Fibroblast of skin of right biceps (primary cell): ENCODE data around the gene RASD1.
A peak's percentile ranks its signal among the peaks of the same experiment; 100 is the strongest.
"Not testable (repeated sequence)": the region's sequence is repeated elsewhere in the genome, so short reads cannot be mapped to it uniquely, and the experiment has no call there.

Experiments used
- DNase-seq: peaks from one replicate; pipeline ENCODE4 v3.0.0-alpha.2; 2013

RASD1 gene

GRCh38 chr17:17495536-17496188 is 533 bp downstream of the RASD1 start:
- DNase-seq, result peak; percentile 15

GRCh38 chr17:17494870-17495535 is 1.2 kb downstream of the RASD1 start:
- DNase-seq, result peak; percentile 48

GRCh38 chr17:17494499-17494869 is 1.7 kb downstream of the RASD1 start:
- DNase-seq, result no peak

- no peak for DNase-seq
These were observed 2.2 kb downstream of the RASD1 start for GRCh38 chr17:17493986-17494466.

- no peak for DNase-seq
These were observed 2.8 kb downstream of the RASD1 start for GRCh38 chr17:17493249-17493985.

GRCh38 chr17:17492571-17492970 is 3.6 kb downstream of the RASD1 start:
- DNase-seq, result no peak

GRCh38 chr17:17492085-17492484 is 4.1 kb downstream of the RASD1 start:
- no peak for DNase-seq

- no peak for DNase-seq
These were observed 4.6 kb downstream of the RASD1 start for GRCh38 chr17:17491546-17491988.

GRCh38 chr17:17491031-17491471 is 5.1 kb downstream of the RASD1 start:
- DNase-seq, result no peak

GRCh38 chr17:17487998-17488397 is 8.2 kb downstream of the RASD1 start:
- no peak for DNase-seq

- not testable (repeated sequence) for DNase-seq
These were observed 9.8 kb downstream of the RASD1 start for GRCh38 chr17:17486416-17486815.

- DNase-seq, result no peak
These were observed 10.8 kb downstream of the RASD1 start for GRCh38 chr17:17485420-17485819.

GRCh38 chr17:17484451-17484899 is 11.7 kb downstream of the RASD1 start:
- peak; percentile 38 for DNase-seq

- no peak for DNase-seq
These were observed 14.3 kb downstream of the RASD1 start for GRCh38 chr17:17481860-17482259.

- DNase-seq, result no peak
These were observed 15.5 kb downstream of the RASD1 start for GRCh38 chr17:17480593-17481148.

GRCh38 chr17:17479209-17479608 is 17.0 kb downstream of the RASD1 start:
- DNase-seq, result no peak

GRCh38 chr17:17476865-17477467 is 19.2 kb downstream of the RASD1 start, which contains the start of gene MED9:
MED9 (plus strand) TSS chr17:17477000; CDS start chr17:17477042, 42 bp downstream.
- peak; percentile 91 for DNase-seq

GRCh38 chr17:17474341-17474740 is 21.9 kb downstream of the RASD1 start:
- no peak for DNase-seq

- DNase-seq, result no peak
These were observed 23.8 kb downstream of the RASD1 start for GRCh38 chr17:17472333-17472920.

- DNase-seq, result no peak
These were observed 26.2 kb downstream of the RASD1 start for GRCh38 chr17:17469996-17470395.

GRCh38 chr17:17469358-17469757 is 26.8 kb downstream of the RASD1 start:
- no peak for DNase-seq
